HEK293T (cell line): Measurements from ENCODE around the gene KLHL20.

Source experiments
- ARNT ChIP-seq: fragments of 450-650 bp; IDR thresholded peaks from 2 replicates; pipeline ENCODE4 v1.6.1; 2017; ENCODE audit warnings: mild to moderate bottlenecking
- BHLHE40 ChIP-seq: fragments of 450-650 bp; IDR thresholded peaks from 2 replicates; pipeline ENCODE4 v1.6.1; 2016; ENCODE audit warnings: mild to moderate bottlenecking, moderate library complexity, borderline replicate concordance
- ELF4 ChIP-seq: fragments of 450-650 bp; IDR thresholded peaks from 2 replicates; pipeline ENCODE4 v1.6.1; 2017; ENCODE audit warnings: antibody characterized with exemption
- FOXA1 ChIP-seq: fragments of 450-650 bp; IDR thresholded peaks from 2 replicates; pipeline ENCODE4 v1.6.1; 2016; ENCODE audit warnings: mild to moderate bottlenecking
- FOXM1 ChIP-seq: fragments of 450-650 bp; IDR thresholded peaks from 2 replicates; pipeline ENCODE4 v1.6.1; 2017; ENCODE audit warnings: mild to moderate bottlenecking, borderline replicate concordance
- HDGF ChIP-seq: fragments of 450-650 bp; IDR thresholded peaks from 2 replicates; pipeline ENCODE4 v1.6.1; 2017; ENCODE audit warnings: antibody characterized with exemption, borderline replicate concordance
- L3MBTL2 ChIP-seq: fragments of 450-650 bp; conservative IDR thresholded peaks from 2 replicates; pipeline ENCODE4 v1.6.1; 2016; ENCODE audit warnings: mild to moderate bottlenecking
- SP1 ChIP-seq: fragments of 450-650 bp; IDR thresholded peaks from 2 replicates; pipeline ENCODE4 v1.6.1; 2017
- SUZ12 ChIP-seq: fragments of 450-650 bp; IDR thresholded peaks from 2 replicates; pipeline ENCODE4 v1.6.1; 2016; ENCODE audit warnings: mild to moderate bottlenecking
- ZNF384 ChIP-seq: fragments of 450-650 bp; IDR thresholded peaks from 2 replicates; pipeline ENCODE4 v1.6.1; 2016

DNA sequence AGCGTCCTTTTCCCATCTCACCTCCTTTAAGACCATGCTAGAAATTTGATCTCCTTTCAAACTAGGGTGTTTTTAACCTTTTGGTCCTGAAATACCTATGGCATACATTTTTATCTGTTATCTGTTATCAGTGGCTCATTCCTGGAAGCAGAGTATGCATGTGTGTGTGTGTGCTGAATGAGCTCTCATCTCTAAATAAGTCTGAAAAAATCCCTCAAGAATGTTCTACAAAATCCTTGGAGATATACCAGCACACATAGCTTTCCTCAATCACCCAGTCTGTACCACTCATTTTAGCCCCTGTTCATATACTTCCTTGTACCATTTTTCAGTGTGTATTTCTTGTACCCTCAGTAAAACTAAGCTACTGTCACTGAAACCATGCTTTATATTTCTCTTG lies 103.7 kb downstream of the KLHL20 start:
- TF ChIP-seq BHLHE40 (no peak), SP1 (no peak), FOXM1 (no peak), HDGF (no peak), ZNF384 (no peak), SUZ12 (no peak), ELF4 (no peak), FOXA1 (no peak), L3MBTL2 (no peak), ARNT (no peak)
